Suppressor macrophage (primary cell): ENCODE data around the gene GPC1.

ENCODE experiments used
- DNase-seq, 4 experiments: peaks; one replicate each; pipeline ENCODE4 v3.0.0-alpha.2; 2020 to 2022

GPC1 gene

GRCh38 chr2:240501531-240501991, 66.1 kb downstream of the GPC1 start:
- DNase-seq: no peak

- DNase-seq: no peak
Measured at GRCh38 chr2:240502059-240502429, 66.6 kb downstream of the GPC1 start.

GRCh38 chr2:240502430-240503121, 67.1 kb downstream of the GPC1 start:
- no peak for DNase-seq

- no peak for DNase-seq
Measured at GRCh38 chr2:240503375-240503774, 67.9 kb downstream of the GPC1 start.

- DNase-seq: no peak
Measured at GRCh38 chr2:240503848-240504247, 68.4 kb downstream of the GPC1 start.

- DNase-seq: no peak
Measured at GRCh38 chr2:240505910-240506309, 70.4 kb downstream of the GPC1 start.

GRCh38 chr2:240506406-240507059, 71.1 kb downstream of the GPC1 start:
- no peak for DNase-seq

- no peak for DNase-seq
Measured at GRCh38 chr2:240507060-240507777, 71.8 kb downstream of the GPC1 start.

- no peak for DNase-seq
Measured at GRCh38 chr2:240507778-240508251, 72.4 kb downstream of the GPC1 start.

GRCh38 chr2:240508832-240509545, 73.5 kb downstream of the GPC1 start:
- DNase-seq: no peak

- DNase-seq: no peak
Measured at GRCh38 chr2:240509667-240510512, 74.4 kb downstream of the GPC1 start.

GRCh38 chr2:240510513-240511210, 75.2 kb downstream of the GPC1 start:
- no peak for DNase-seq

- DNase-seq: peak in 2 of 4 experiments; percentile 8 to 18
Measured at GRCh38 chr2:240511351-240512108, 76.1 kb downstream of the GPC1 start.

- no peak for DNase-seq
Measured at GRCh38 chr2:240512109-240512485, 76.6 kb downstream of the GPC1 start.

GRCh38 chr2:240512666-240513535, 77.4 kb downstream of the GPC1 start:
- DNase-seq: no peak

GRCh38 chr2:240513549-240514287, 78.3 kb downstream of the GPC1 start:
- peak; percentile 94 to 96 (median 96) for DNase-seq

- no peak for DNase-seq
Measured at GRCh38 chr2:240514631-240515030, 79.2 kb downstream of the GPC1 start.

GRCh38 chr2:240517342-240517741, 81.9 kb downstream of the GPC1 start:
- no peak for DNase-seq
